Skeletal muscle tissue (tissue), 4 donors: ENCODE measurements around the gene PLRG1. TPM values are rescaled to one million over a fixed set of nuclear protein-coding genes. Genes with fewer than 3 reads are reported as not detected.
"Not testable (repeated sequence)": the region's sequence is repeated elsewhere in the genome, so short reads cannot be mapped to it uniquely, and the experiment has no call there.

Experiments used
- H3K27ac ChIP-seq: one replicate; pipeline ENCODE4 v1.7.0; 2013; ENCODE audit warnings: mild to moderate bottlenecking, low read depth, low read length, inconsistent platforms
- H3K27me3 ChIP-seq, 3 donors: one replicate each; pipeline ENCODE4 v1.7.0; 2013; ENCODE audit warnings: low read length in 3 of 3; ENCODE audit not compliant: control insufficient read depth in 3 of 3, insufficient read depth in 3 of 3
- H3K36me3 ChIP-seq, 3 donors: one replicate each; pipeline ENCODE4 v1.7.0; 2013; ENCODE audit warnings: low read length in 3 of 3; ENCODE audit not compliant: control insufficient read depth in 3 of 3, insufficient read depth in 3 of 3
- H3K4me1 ChIP-seq, 3 donors: one replicate each; pipeline ENCODE4 v1.7.0; 2013; ENCODE audit warnings: low read length in 3 of 3, mild to moderate bottlenecking in 3 of 3; ENCODE audit not compliant: control insufficient read depth in 3 of 3, insufficient read depth in 3 of 3
- H3K4me3 ChIP-seq, 3 donors: one replicate each; pipeline ENCODE4 v1.7.0; 2013; ENCODE audit warnings: low read length in 3 of 3
- H3K9ac ChIP-seq, 3 donors: one replicate each; pipeline ENCODE4 v1.7.0; 2013; ENCODE audit warnings: low read length in 3 of 3, mild to moderate bottlenecking in 3 of 3, moderate library complexity in 2 of 3, low read depth in 1 of 3
- H3K9me3 ChIP-seq, 3 donors: one replicate each; pipeline ENCODE4 v1.7.0; 2013; ENCODE audit warnings: low read length in 3 of 3; ENCODE audit not compliant: control insufficient read depth in 3 of 3
- total RNA-seq: library from RNA; depleted of rRNA; stranded (reverse); fragments of >200 nt; gene quantifications from one replicate; pipeline ENCODE4 v1.2.3, GENCODE V29; 2014
- donor health status: Osteomylitis.

The PLRG1 gene
- total RNA-seq = 39.7 TPM

GRCh38 chr4:154549894-154550790 is at the start of gene PLRG1:
TSS of gene PLRG1 (minus strand) at chr4:154550400. CDS start at chr4:154550308, 92 bp downstream.
- Histone ChIP-seq H3K9me3 (no peaks in the 10 kb centered on the region), H3K9ac (peak within 1 kb of the TSS; percentile 88 to 95 (median 92)), H3K27ac (peak within 1 kb of the TSS; percentile 73), H3K4me3 (peak within 1 kb of the TSS; percentile 88 to 94 (median 88)), H3K4me1 (peaks cover 6 to 14% (median 13%) of the 10 kb centered on the region in 3 donors), H3K36me3 (peaks cover 0 to 19% (median 14%) of the 10 kb centered on the region in 3 donors), H3K27me3 (no peaks in the 10 kb centered on the region)

- Histone ChIP-seq H3K27me3 (peaks cover 0 to 4% (median 0%) of the 10 kb centered on the region in 3 donors), H3K36me3 (no peaks in the 10 kb centered on the region), H3K4me3 (no peak overlapping the region), H3K4me1 (no peaks in the 10 kb centered on the region), H3K27ac (no peak overlapping the region), H3K9ac (no peak overlapping the region), H3K9me3 (no peaks in the 10 kb centered on the region)
Measured at GRCh38 chr4:154597798-154598774, 47.9 kb upstream of the PLRG1 start.

- not testable (repeated sequence) for H3K9ac ChIP-seq, H3K4me3 ChIP-seq, H3K27ac ChIP-seq, H3K9me3 ChIP-seq, H3K36me3 ChIP-seq, H3K27me3 ChIP-seq, H3K4me1 ChIP-seq
Measured at GRCh38 chr4:154597281-154597680, 47.1 kb upstream of the PLRG1 start.

GRCh38 chr4:154595807-154596206 is 45.6 kb upstream of the PLRG1 start:
- Histone ChIP-seq H3K27me3 (no peaks in the 10 kb centered on the region), H3K36me3 (no peaks in the 10 kb centered on the region), H3K27ac (no peak overlapping the region), H3K4me3 (no peak overlapping the region), H3K9me3 (no peaks in the 10 kb centered on the region), H3K4me1 (no peaks in the 10 kb centered on the region), H3K9ac (no peak overlapping the region)

GRCh38 chr4:154594343-154594742 is 44.1 kb upstream of the PLRG1 start:
- H3K27me3 ChIP-seq, H3K36me3 ChIP-seq, H3K27ac ChIP-seq, H3K9ac ChIP-seq, H3K9me3 ChIP-seq, H3K4me1 ChIP-seq, H3K4me3 ChIP-seq: not testable (repeated sequence)

GRCh38 chr4:154593868-154594267 is 43.7 kb upstream of the PLRG1 start:
- H3K9ac ChIP-seq = no peak overlapping the region
- no peaks in the 10 kb centered on the region for H3K27me3 ChIP-seq
- H3K36me3 ChIP-seq = no peaks in the 10 kb centered on the region
- H3K27ac ChIP-seq = no peak overlapping the region
- H3K4me3 ChIP-seq = no peak overlapping the region
- no peaks in the 10 kb centered on the region for H3K4me1 ChIP-seq
- H3K9me3 ChIP-seq = no peaks in the 10 kb centered on the region

- Histone ChIP-seq H3K36me3 (no peaks in the 10 kb centered on the region), H3K27ac (no peak overlapping the region), H3K4me1 (no peaks in the 10 kb centered on the region), H3K27me3 (no peaks in the 10 kb centered on the region), H3K4me3 (no peak overlapping the region), H3K9me3 (no peaks in the 10 kb centered on the region), H3K9ac (no peak overlapping the region)
Measured at GRCh38 chr4:154591890-154592289, 41.7 kb upstream of the PLRG1 start.

GRCh38 chr4:154590329-154591006 is 40.3 kb upstream of the PLRG1 start, which contains the start of gene FGA:
TSS of gene FGA (minus strand) at chr4:154590742. CDS start at chr4:154590687, 55 bp downstream.
- Histone ChIP-seq H3K36me3 (no peaks in the 10 kb centered on the region), H3K4me3 (no peak within 1 kb of the TSS), H3K9ac (no peak within 1 kb of the TSS), H3K9me3 (no peaks in the 10 kb centered on the region), H3K4me1 (no peaks in the 10 kb centered on the region), H3K27ac (no peak within 1 kb of the TSS), H3K27me3 (no peaks in the 10 kb centered on the region)

- no peaks in the 10 kb centered on the region for H3K27me3 ChIP-seq
- H3K9me3 ChIP-seq = no peaks in the 10 kb centered on the region
- H3K36me3 ChIP-seq = no peaks in the 10 kb centered on the region
- no peaks in the 10 kb centered on the region for H3K4me1 ChIP-seq
- no peak overlapping the region for H3K9ac ChIP-seq
- H3K4me3 ChIP-seq = no peak overlapping the region
- no peak overlapping the region for H3K27ac ChIP-seq
Measured at GRCh38 chr4:154589296-154590197, 39.3 kb upstream of the PLRG1 start.
